ENCODE data around the gene ACE2. TPM values are rescaled to one million over a fixed set of nuclear protein-coding genes. Genes with fewer than 3 reads are reported as not detected.

ACE2 gene
- total RNA-seq, 2 donors from 2014 or later = 0.16 to 0.53 TPM

- no peak overlapping the region for H3K4me3 Mint-ChIP-seq
- no peak overlapping the region for H3K27ac Mint-ChIP-seq
- H3K36me3 Mint-ChIP-seq (ENCODE audit: insufficient read depth in 2 of 2) = no peaks in the 10 kb centered on the region
- no peaks in the 10 kb centered on the region for H3K4me1 Mint-ChIP-seq (ENCODE audit: low read depth)
- DNase-seq (no peak), ATAC-seq (replicated peaks in 1 of 2) (no peak)
- peaks cover 56% of the 10 kb centered on the region for H3K27me3 Mint-ChIP-seq (ENCODE audit: low read depth)
- H3K9me3 Mint-ChIP-seq = peaks cover 1 to 4% of the 10 kb centered on the region in 2 donors
These were observed 77.7 kb downstream of the ACE2 start for GRCh38 chrX:15523088-15523487.

- Mint-ChIP-seq H3K27ac (no peak overlapping the region), H3K4me3 (no peak overlapping the region), H3K4me1 (ENCODE audit: low read depth) (no peaks in the 10 kb centered on the region), H3K9me3 (peaks cover 1 to 4% of the 10 kb centered on the region in 2 donors), H3K36me3 (ENCODE audit: insufficient read depth in 2 of 2) (no peaks in the 10 kb centered on the region), H3K27me3 (ENCODE audit: low read depth) (peaks cover 59% of the 10 kb centered on the region)
- no peak for DNase-seq
- no peak for ATAC-seq (replicated peaks in 1 of 2)
These were observed 78.3 kb downstream of the ACE2 start for GRCh38 chrX:15522464-15522863.

GRCh38 chrX:15515931-15516330 lies 84.8 kb downstream of the ACE2 start:
- no peaks in the 10 kb centered on the region for H3K36me3 Mint-ChIP-seq (ENCODE audit: insufficient read depth in 2 of 2)
- no peak overlapping the region for H3K4me3 Mint-ChIP-seq
- H3K4me1 Mint-ChIP-seq (ENCODE audit: low read depth) = no peaks in the 10 kb centered on the region
- no peak overlapping the region for H3K27ac Mint-ChIP-seq
- peaks cover 45% of the 10 kb centered on the region for H3K27me3 Mint-ChIP-seq (ENCODE audit: low read depth)
- peaks cover 1 to 4% of the 10 kb centered on the region in 2 donors for H3K9me3 Mint-ChIP-seq
- ATAC-seq (replicated peaks in 1 of 2) = no peak
- no peak for DNase-seq

GRCh38 chrX:15514279-15514678 lies 86.5 kb downstream of the ACE2 start:
- Mint-ChIP-seq H3K9me3 (peaks cover under 1 to 1% of the 10 kb centered on the region in 2 donors), H3K27me3 (ENCODE audit: low read depth) (peaks cover 36% of the 10 kb centered on the region), H3K36me3 (ENCODE audit: insufficient read depth in 2 of 2) (no peaks in the 10 kb centered on the region), H3K4me1 (ENCODE audit: low read depth) (no peaks in the 10 kb centered on the region), H3K4me3 (no peak overlapping the region), H3K27ac (no peak overlapping the region)
- ATAC-seq (replicated peaks in 1 of 2) (no peak), DNase-seq (no peak)

GRCh38 chrX:15512401-15512965 lies 88.3 kb downstream of the ACE2 start:
- no peaks in the 10 kb centered on the region for H3K36me3 Mint-ChIP-seq (ENCODE audit: insufficient read depth in 2 of 2)
- no peaks in the 10 kb centered on the region for H3K9me3 Mint-ChIP-seq
- no peak overlapping the region for H3K4me3 Mint-ChIP-seq
- H3K27me3 Mint-ChIP-seq (ENCODE audit: low read depth) = peaks cover 30% of the 10 kb centered on the region
- H3K4me1 Mint-ChIP-seq (ENCODE audit: low read depth) = no peaks in the 10 kb centered on the region
- DNase-seq (no peak), ATAC-seq (replicated peaks in 1 of 2) (no peak)
- no peak overlapping the region for H3K27ac Mint-ChIP-seq

GRCh38 chrX:15511563-15511962 lies 89.2 kb downstream of the ACE2 start:
- no peak overlapping the region for H3K27ac Mint-ChIP-seq
- peaks cover 35% of the 10 kb centered on the region for H3K27me3 Mint-ChIP-seq (ENCODE audit: low read depth)
- no peak overlapping the region for H3K4me3 Mint-ChIP-seq
- no peaks in the 10 kb centered on the region for H3K36me3 Mint-ChIP-seq (ENCODE audit: insufficient read depth in 2 of 2)
- H3K9me3 Mint-ChIP-seq = no peaks in the 10 kb centered on the region
- DNase-seq = no peak
- no peak for ATAC-seq (replicated peaks in 1 of 2)
- H3K4me1 Mint-ChIP-seq (ENCODE audit: low read depth) = no peaks in the 10 kb centered on the region

Other genes with a start within 250 kb of the ACE2 start
- not detected for gene VEGFD, start 216.5 kb downstream of the ACE2 start, total RNA-seq
- under 1 TPM; 0.46 to 0.86 TPM for gene PIR, start 107.6 kb downstream of the ACE2 start, total RNA-seq
- gene BMX, start 100.2 kb downstream of the ACE2 start, total RNA-seq = not detected
- 1 to 10 TPM; 1.6 to 2.3 TPM for gene CLTRN, start 63.8 kb upstream of the ACE2 start, total RNA-seq
- gene CA5B, start 137.3 kb upstream of the ACE2 start, total RNA-seq = 10 to 100 TPM; 10.5 to 11.7 TPM
- 10 to 100 TPM; 15.3 to 27.2 TPM for gene ZRSR2, start 189.5 kb upstream of the ACE2 start, total RNA-seq